Stromal cell of bone marrow (primary cell): ENCODE data around the gene HOXA1.

Experiments
- DNase-seq: peaks from one replicate; pipeline ENCODE4 v3.0.0-alpha.2; 2012; ENCODE audit warnings: low read depth

The HOXA1 gene

GRCh38 chr7:27131390-27131819 lies 35.6 kb upstream of the HOXA1 start:
- DNase-seq = no peak

DNA sequence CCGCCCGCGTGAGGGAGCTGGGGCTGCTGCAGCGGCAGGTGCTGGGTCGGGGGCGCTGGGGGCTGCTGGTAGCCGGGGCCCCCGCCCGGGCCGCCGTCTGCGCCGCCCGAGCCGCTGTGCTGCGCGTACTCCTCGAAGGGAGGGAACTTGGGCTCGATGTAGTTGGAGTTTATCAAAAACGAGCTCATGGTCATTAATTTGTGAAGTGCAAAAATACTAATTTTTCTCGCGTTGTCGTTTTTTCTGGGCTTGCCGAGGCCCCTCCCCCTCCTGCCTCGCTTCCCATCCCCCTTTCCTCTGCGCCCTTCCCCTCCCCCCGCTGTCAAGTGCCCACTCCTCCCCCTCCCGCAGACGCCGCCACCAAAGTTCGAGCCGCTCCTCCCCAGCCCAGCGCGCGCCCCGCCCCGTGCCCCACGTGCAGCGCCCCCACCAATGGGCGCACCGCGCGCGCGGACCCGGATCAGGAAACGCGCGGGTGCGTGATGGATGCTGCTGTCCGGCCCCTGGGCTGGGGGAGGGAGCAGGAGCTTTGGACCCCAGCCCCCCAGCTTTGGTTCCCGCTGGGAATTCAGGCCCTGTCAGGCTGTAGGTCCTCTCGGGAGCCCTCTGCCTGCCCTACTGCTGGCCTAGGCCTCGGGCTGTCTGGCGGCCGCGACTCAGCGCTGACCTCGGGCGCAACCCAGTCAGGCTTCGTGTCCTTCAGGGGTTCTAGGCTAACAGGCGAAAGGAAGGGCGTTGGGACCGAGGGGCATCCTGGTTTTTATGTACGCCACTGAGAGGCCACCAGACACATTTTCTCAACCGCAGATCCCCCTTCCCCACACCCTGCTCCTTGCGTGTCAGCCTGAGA lies 35.0 kb upstream of the HOXA1 start, which contains the start of gene HOXA4:
Gene HOXA4 (minus strand): TSS at position 218 of the 850 bp plus-strand sequence. CDS start 24 bp downstream, at position 194.
- peak; percentile 79 for DNase-seq

DNA sequence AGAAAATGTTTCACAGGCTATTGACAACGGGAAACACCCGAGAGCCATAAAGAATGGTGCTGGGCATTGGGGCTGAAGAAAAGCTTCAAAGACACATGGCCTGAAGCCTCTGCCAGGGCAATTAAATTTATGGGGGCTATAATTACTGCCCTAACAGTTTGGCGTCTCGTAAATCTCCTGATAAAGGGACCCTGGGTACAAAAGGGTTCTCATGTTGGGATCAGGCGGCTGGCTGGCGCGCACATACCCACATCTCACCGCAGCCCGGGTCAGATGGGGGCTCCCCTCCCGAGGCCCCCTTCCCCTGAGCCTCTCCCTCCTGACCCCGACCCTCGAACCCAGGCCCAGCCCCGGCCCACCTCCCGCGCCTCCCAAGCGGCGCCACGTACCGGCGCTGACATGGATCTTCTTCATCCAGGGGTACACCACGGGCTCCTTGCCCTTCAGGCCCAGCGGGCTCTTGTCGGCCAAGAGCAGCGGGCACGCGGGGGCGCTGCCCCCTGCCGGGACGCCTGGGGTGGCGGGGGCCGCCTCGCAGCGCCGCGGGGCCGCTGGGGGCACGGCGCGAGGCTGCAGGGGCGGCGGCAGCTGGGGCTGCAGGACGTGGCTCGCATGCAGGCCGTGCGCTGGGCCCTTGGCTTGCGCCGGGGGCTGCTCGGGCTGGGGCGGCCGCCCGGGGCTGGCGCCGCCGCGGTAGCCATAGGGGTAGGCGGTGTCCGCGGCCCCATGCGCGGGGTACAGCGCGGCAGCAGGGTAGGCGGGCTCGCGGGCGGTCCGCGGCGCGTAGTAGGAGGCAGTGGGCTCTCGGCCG lies 34.1 kb upstream of the HOXA1 start:
- no peak for DNase-seq

DNA sequence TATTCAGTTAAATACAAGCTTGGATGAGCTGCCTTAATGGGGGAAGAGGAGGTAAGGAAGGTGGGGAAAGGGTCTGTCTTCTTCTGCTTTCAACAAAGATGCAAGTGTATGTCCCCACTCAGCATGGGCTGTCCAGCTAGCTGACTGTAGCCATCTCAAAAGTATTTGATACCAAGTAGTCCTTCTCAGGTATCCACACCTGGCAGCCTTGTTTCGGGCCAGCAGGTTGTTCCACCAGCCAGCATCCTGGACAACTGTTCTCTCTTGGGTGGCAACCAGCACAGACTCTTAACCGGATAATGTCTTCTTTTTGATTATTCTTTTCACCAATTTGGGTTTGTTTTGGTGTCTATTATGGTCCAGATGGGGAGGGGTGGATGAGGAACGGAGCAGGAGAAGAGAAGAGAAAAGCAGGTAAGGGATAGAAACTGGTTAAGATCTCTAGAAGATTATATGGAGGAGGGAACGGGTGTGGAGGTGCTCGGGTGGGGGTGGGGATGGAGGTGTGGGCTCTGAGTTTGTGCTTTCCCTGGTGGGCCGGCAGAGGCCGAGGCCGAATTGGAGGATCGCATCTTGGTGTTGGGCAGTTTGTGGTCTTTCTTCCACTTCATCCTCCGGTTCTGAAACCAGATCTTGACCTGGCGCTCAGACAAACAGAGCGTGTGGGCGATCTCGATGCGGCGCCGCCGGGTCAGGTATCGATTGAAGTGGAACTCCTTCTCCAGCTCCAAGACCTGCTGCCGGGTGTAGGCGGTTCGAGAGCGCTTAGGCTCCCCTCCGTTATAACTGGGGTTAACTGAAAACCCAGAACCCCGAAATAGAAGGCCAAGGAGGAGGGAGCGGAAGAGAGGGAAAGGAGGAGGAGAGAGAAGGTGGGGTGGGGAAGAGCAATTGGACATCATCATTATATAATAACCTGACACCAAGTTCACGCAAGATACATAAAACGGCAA lies 33.3 kb upstream of the HOXA1 start:
- no peak for DNase-seq

GRCh38 chr7:27128034-27128433 lies 32.2 kb upstream of the HOXA1 start:
- DNase-seq = no peak

DNA sequence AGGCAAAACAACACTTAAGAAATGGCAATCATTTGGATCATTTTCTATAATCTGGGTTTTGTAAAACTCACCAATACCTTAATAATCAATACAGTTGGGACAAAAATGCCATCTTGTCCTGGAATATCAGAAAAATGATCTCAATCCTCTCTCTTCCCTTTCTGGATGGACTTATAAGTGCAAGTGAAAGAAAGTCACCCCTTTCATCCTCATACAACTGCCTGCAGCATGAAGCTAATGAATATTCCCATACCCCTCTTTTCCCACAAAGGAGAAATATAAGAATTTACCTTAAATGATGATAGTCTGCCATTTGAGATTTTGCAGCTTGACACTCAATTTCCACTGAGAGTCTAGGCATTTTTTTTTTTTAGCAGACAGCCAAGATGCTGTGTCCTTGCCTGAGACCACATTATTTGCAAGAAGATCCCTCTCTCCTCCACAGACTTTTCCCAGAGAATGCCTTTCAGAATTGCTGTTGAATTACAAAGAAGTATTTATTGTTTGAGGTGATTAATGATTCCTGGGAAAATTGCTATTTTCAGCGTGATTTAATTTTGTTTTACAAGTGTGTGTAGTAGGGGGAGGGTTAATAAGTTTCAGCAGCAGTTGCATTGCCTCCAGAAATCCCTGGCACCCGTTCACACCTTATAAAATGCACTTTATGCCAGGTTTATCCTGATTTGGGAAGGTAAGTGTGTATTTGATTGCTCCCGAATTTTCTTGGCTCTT lies 31.0 kb upstream of the HOXA1 start:
- no peak for DNase-seq

GRCh38 chr7:27125986-27126394 lies 30.2 kb upstream of the HOXA1 start:
- DNase-seq = no peak

- no peak for DNase-seq
Observed at GRCh38 chr7:27124902-27125689, 29.3 kb upstream of the HOXA1 start.

DNA sequence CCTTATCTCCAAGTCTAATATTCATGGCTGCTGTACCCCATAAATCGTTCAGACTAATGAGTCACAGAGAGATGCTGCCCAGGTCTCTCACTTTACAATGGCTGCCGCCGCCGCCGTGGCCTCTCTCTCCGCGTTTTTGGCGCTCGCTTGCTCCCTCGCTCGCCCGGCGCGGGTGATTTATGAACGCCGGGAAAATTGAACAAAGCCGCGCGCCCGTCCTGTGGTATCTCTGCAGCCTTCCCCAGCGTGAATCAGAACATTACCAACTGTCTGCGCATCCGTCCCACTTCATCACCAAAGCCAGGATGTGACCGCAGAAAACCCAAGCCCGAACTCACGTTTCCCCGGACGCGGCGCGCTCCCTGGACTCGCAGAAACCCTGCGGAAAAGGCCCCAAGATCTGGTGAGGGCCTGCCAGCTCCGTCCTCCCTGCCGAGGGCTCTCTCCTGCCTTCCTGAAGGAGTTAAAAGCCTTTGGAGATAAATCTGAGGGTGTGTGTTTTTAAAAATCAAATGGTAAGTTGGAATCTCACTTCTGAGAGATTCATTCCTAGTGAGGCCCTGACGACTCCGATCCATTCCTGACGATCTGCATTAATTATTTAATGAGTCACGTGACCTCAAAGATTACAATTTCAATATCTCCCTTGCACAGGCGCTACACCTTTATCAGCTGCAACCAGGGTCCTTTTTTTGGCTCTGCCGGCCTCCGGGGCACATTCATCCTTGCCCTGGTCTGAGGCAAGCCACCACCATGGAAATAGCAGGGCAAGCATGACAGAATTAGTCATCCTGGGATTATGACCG lies 28.5 kb upstream of the HOXA1 start:
- peak; percentile 59 for DNase-seq

GRCh38 chr7:27123477-27124053 lies 27.8 kb upstream of the HOXA1 start:
- DNase-seq = no peak

GRCh38 chr7:27123007-27123476 lies 27.2 kb upstream of the HOXA1 start:
- DNase-seq = no peak

DNA sequence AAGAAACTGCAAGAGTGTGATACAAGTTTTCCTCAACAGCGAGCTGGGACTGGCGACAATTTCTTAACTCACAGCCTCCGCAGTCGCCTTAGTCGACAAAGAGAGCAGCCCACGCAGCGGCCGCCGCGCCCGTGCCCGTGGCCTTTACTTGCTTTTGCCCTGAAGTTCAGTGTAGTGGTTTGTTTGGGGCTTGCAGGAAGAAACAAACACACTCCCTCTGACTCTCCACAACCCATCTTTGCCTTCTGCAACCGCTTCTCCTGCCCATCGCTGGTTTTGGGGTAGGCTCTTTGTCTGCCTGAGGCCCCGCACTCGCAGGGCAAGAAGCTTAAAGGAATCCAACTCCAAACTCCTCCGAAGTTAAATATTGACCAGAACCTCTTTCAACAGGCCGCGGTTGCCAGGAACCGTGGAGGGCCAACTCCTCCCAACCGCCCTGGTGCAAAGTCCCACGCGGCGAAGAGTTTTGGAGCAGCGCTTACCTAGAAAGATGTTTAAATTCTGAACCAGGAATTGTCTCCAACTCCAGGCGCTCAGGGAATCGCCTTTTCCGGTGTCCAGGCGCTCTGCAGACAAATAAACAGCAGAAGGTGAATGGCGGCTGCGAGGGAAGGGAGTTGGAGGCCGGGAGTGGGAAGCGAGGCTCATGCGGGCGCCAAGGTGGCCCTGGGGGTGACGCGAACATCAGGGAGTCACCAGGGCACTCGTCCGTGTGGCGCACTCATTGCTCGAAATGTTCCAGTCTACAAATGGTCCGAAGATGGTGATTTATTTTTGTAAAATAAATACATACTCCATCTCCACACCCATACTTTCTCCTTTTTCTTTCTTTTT lies 26.5 kb upstream of the HOXA1 start:
- no peak for DNase-seq

DNA sequence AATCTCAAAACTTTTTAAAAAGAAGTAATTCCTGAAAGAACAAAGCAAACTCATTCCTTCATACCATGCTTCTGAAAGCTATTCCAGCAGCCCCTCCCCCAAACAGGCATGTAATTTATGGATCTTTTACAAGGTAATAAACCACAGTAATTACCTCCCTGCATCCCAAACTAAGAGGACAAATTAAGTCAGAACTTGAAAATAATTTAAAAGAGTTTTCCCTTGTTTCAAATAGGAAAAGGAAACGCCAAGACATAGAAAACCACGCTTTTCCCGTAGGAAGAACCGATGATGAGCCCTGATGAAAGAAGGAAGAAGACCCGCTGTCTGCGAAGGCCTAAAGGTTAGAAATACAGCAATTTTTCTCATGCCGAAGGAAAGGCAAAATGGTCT lies 25.9 kb upstream of the HOXA1 start:
- no peak for DNase-seq

- DNase-seq = no peak
Observed at GRCh38 chr7:27119412-27119911, 23.7 kb upstream of the HOXA1 start.

GRCh38 chr7:27118580-27118979 lies 22.8 kb upstream of the HOXA1 start:
- DNase-seq = no peak

- DNase-seq = no peak
Observed at GRCh38 chr7:27117887-27118491, 22.2 kb upstream of the HOXA1 start.
